ENCODE results near the gene C4orf51. TPM values are rescaled to one million over a fixed set of nuclear protein-coding genes. Genes with fewer than 3 reads are reported as not detected.

Gene C4orf51
- total and polyA plus RNA-seq, 4 donors = not detected

GRCh38 chr4:145755802-145756201 lies 75.9 kb downstream of the C4orf51 start:
- H3K27ac ChIP-seq (ENCODE audit: low read depth in 1 of 2, low read length in 2 of 2) = no peak overlapping the region

GRCh38 chr4:145756244-145756643 lies 76.3 kb downstream of the C4orf51 start:
- WGBS = 98% methylated on average over 1 of the region's 1 CpG
- TF ChIP-seq TAF1 (conservative IDR thresholded peaks at IDR 0.05) (no peak), GABPA (IDR thresholded peaks at IDR 0.05 in 1 of 2, conservative IDR thresholded peaks at IDR 0.05 in 1 of 2) (no peak), MAX (IDR thresholded peaks at IDR 0.05) (no peak), CTCF (IDR thresholded peaks at IDR 0.05; ENCODE audit: low read depth, low read length, missing input control) (no peak)
- TF ChIP-seq, protein P1, sequence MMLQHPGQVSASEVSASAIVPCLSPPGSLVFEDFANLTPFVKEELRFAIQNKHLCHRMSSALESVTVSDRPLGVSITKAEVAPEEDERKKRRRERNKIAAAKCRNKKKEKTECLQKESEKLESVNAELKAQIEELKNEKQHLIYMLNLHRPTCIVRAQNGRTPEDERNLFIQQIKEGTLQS (IDR thresholded peaks at IDR 0.05) = no peak
- Histone ChIP-seq H3K36me3 (ENCODE audit: control insufficient read depth in 4 of 4, insufficient read depth in 3 of 4, low read depth in 1 of 4, low read length in 3 of 4) (no peaks in the 10 kb centered on the region), H3K4me1 (ENCODE audit: control insufficient read depth in 4 of 4, insufficient read depth in 4 of 4, low read length in 3 of 4) (no peaks in the 10 kb centered on the region), H3K27me3 (ENCODE audit: control insufficient read depth in 4 of 4, insufficient read depth in 4 of 4, low read length in 3 of 4) (no peaks in the 10 kb centered on the region), H3K9me3 (ENCODE audit: control insufficient read depth in 4 of 4, low read length in 3 of 4) (no peaks in the 10 kb centered on the region), H3K4me3 (ENCODE audit: low read depth in 1 of 3, low read length in 3 of 3) (no peak overlapping the region), H3K27ac (ENCODE audit: low read depth in 1 of 2, low read length in 2 of 2) (no peak overlapping the region), H3K9ac (ENCODE audit: low read depth in 1 of 2, low read length in 2 of 2) (no peak overlapping the region)
- DNase-seq (ENCODE audit: low spot score) = no peak

More at GRCh38 chr4:145755802-145756201, 75.9 kb downstream of the C4orf51 start:
- Histone ChIP-seq H3K4me1 (ENCODE audit: control insufficient read depth in 4 of 4, insufficient read depth in 4 of 4, low read length in 3 of 4) (no peaks in the 10 kb centered on the region), H3K36me3 (ENCODE audit: control insufficient read depth in 4 of 4, insufficient read depth in 3 of 4, low read depth in 1 of 4, low read length in 3 of 4) (no peaks in the 10 kb centered on the region), H3K4me3 (ENCODE audit: low read depth in 1 of 3, low read length in 3 of 3) (no peak overlapping the region), H3K27me3 (ENCODE audit: control insufficient read depth in 4 of 4, insufficient read depth in 4 of 4, low read length in 3 of 4) (no peaks in the 10 kb centered on the region), H3K9me3 (ENCODE audit: control insufficient read depth in 4 of 4, low read length in 3 of 4) (no peaks in the 10 kb centered on the region), H3K9ac (ENCODE audit: low read depth in 1 of 2, low read length in 2 of 2) (no peak overlapping the region)
- WGBS = 98% methylated on average over 2 of the region's 2 CpGs
- TF ChIP-seq RXRA (IDR thresholded peaks at IDR 0.05) = no peak
- TF ChIP-seq, protein P2, sequence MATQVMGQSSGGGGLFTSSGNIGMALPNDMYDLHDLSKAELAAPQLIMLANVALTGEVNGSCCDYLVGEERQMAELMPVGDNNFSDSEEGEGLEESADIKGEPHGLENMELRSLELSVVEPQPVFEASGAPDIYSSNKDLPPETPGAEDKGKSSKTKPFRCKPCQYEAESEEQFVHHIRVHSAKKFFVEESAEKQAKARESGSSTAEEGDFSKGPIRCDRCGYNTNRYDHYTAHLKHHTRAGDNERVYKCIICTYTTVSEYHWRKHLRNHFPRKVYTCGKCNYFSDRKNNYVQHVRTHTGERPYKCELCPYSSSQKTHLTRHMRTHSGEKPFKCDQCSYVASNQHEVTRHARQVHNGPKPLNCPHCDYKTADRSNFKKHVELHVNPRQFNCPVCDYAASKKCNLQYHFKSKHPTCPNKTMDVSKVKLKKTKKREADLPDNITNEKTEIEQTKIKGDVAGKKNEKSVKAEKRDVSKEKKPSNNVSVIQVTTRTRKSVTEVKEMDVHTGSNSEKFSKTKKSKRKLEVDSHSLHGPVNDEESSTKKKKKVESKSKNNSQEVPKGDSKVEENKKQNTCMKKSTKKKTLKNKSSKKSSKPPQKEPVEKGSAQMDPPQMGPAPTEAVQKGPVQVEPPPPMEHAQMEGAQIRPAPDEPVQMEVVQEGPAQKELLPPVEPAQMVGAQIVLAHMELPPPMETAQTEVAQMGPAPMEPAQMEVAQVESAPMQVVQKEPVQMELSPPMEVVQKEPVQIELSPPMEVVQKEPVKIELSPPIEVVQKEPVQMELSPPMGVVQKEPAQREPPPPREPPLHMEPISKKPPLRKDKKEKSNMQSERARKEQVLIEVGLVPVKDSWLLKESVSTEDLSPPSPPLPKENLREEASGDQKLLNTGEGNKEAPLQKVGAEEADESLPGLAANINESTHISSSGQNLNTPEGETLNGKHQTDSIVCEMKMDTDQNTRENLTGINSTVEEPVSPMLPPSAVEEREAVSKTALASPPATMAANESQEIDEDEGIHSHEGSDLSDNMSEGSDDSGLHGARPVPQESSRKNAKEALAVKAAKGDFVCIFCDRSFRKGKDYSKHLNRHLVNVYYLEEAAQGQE (IDR thresholded peaks at IDR 0.05) = no peak
- TF ChIP-seq MAX (IDR thresholded peaks at IDR 0.05) = no peak
- TF ChIP-seq EGR1 (IDR thresholded peaks at IDR 0.05; ENCODE audit: low read depth in 2 of 2) = no peak
- no peak for TF ChIP-seq NR2F2 (IDR thresholded peaks at IDR 0.05)
- no peak for DNase-seq (ENCODE audit: low spot score)

DNA sequence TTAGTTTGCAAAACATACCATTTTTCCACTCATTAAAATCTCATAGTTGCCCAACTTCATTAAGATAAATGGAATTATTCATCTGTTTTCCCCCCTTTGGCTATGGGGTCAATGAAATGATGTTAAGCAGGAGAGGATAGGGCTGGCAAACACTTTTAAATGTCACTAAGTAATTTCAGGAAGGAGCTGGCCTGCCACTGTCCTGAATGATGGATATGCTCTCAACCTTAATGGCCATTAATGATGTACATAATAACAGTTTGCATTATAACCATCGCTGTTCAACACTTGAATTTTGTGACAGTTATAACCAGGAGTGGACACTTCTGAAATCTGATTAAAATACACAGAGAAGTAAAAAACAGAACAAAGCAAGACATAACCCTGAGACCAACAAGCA lies 77.2 kb downstream of the C4orf51 start:
- Histone ChIP-seq H3K9ac (ENCODE audit: low read depth in 1 of 2, low read length in 2 of 2) (no peak overlapping the region), H3K27me3 (ENCODE audit: control insufficient read depth in 4 of 4, insufficient read depth in 4 of 4, low read length in 3 of 4) (no peaks in the 10 kb centered on the region), H3K4me1 (ENCODE audit: control insufficient read depth in 4 of 4, insufficient read depth in 4 of 4, low read length in 3 of 4) (no peaks in the 10 kb centered on the region), H3K36me3 (ENCODE audit: control insufficient read depth in 4 of 4, insufficient read depth in 3 of 4, low read depth in 1 of 4, low read length in 3 of 4) (no peaks in the 10 kb centered on the region), H3K27ac (ENCODE audit: low read depth in 1 of 2, low read length in 2 of 2) (no peak overlapping the region), H3K4me3 (ENCODE audit: low read depth in 1 of 3, low read length in 3 of 3) (no peak overlapping the region), H3K9me3 (ENCODE audit: control insufficient read depth in 4 of 4, low read length in 3 of 4) (no peaks in the 10 kb centered on the region)
- TF ChIP-seq NR2F2 (IDR thresholded peaks at IDR 0.05) (no peak), FOXA2 (IDR thresholded peaks at IDR 0.05) (no peak), JUND (IDR thresholded peaks at IDR 0.05) (no peak), MAX (IDR thresholded peaks at IDR 0.05) (no peak), YY1 (IDR thresholded peaks at IDR 0.05) (no peak), FOXA1 (IDR thresholded peaks at IDR 0.05) (no peak), GABPA (IDR thresholded peaks at IDR 0.05 in 1 of 2, conservative IDR thresholded peaks at IDR 0.05 in 1 of 2) (no peak), EGR1 (IDR thresholded peaks at IDR 0.05; ENCODE audit: low read depth in 2 of 2) (no peak), RAD21 (IDR thresholded peaks at IDR 0.05) (no peak), CTCF (IDR thresholded peaks at IDR 0.05; ENCODE audit: low read depth, low read length, missing input control) (no peak), RXRA (IDR thresholded peaks at IDR 0.05) (no peak)
- TF ChIP-seq, protein P3, sequence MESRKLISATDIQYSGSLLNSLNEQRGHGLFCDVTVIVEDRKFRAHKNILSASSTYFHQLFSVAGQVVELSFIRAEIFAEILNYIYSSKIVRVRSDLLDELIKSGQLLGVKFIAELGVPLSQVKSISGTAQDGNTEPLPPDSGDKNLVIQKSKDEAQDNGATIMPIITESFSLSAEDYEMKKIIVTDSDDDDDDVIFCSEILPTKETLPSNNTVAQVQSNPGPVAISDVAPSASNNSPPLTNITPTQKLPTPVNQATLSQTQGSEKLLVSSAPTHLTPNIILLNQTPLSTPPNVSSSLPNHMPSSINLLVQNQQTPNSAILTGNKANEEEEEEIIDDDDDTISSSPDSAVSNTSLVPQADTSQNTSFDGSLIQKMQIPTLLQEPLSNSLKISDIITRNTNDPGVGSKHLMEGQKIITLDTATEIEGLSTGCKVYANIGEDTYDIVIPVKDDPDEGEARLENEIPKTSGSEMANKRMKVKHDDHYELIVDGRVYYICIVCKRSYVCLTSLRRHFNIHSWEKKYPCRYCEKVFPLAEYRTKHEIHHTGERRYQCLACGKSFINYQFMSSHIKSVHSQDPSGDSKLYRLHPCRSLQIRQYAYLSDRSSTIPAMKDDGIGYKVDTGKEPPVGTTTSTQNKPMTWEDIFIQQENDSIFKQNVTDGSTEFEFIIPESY (IDR thresholded peaks at IDR 0.05) = no peak
- no peak for DNase-seq (ENCODE audit: low spot score)
- WGBS = 94% methylated on average over 1 of the region's 1 CpG

Data from liver (tissue), 9 donors.